Peyer's patch (tissue), 4 donors: ENCODE results near the gene RNF13. TPM values are rescaled to one million over a fixed set of nuclear protein-coding genes. Genes with fewer than 3 reads are reported as not detected.
"Not testable (repeated sequence)": the region's sequence is repeated elsewhere in the genome, so short reads cannot be mapped to it uniquely, and the experiment has no call there.

ENCODE experiments used
- DNase-seq, 3 donors: peaks; one replicate each; pipeline ENCODE4 v3.0.0-alpha.2; 2017 to 2019
- H3K27ac ChIP-seq, 4 donors: fragments of 200-600 bp; sonication (generic); one replicate each; pipeline ENCODE4 v1.5.1; 2016 to 2019
- H3K27me3 ChIP-seq, 2 donors: fragments of 200-600 bp; sonication (generic); one replicate each; pipeline ENCODE4 v1.5.1; 2019
- H3K36me3 ChIP-seq, 3 donors: fragments of 200-600 bp; sonication (generic); one replicate each; pipeline ENCODE4 v1.5.1; 2016 to 2019
- H3K4me1 ChIP-seq, 4 donors: fragments of 200-600 bp; sonication (generic); one replicate each; pipeline ENCODE4 v1.5.1; 2016 to 2019
- H3K4me3 ChIP-seq, 4 donors: fragments of 200-600 bp; sonication (generic); 1 replicate in 3 of 4; 2 replicates in 1 of 4; pipeline ENCODE4 v1.5.1; 2016 to 2019; ENCODE audit warnings: mild to moderate bottlenecking in 1 of 4
- H3K9me3 ChIP-seq, 4 donors: fragments of 200-600 bp; sonication (generic); one replicate each; pipeline ENCODE4 v1.5.1; 2016 to 2019; ENCODE audit warnings: mild to moderate bottlenecking in 1 of 4
- POLR2A ChIP-seq, 2 donors: fragments of 450-650 bp; IDR thresholded peaks; one replicate each; pipeline ENCODE4 v1.5.1; 2017; ENCODE audit warnings: antibody characterized with exemption in 2 of 2, mild to moderate bottlenecking in 2 of 2, moderate library complexity in 2 of 2
- total RNA-seq, 4 donors: library from RNA; depleted of rRNA; stranded (reverse); fragments of >200 nt; gene quantifications; one replicate each; pipeline ENCODE4 v1.1.0, GENCODE V29; 2016
- TF ChIP-seq, protein P1 (sequence below), 6 experiments: fragments of 450-650 bp in 4 of 6; fragments of 200-600 bp in 2 of 6; sonication (generic) in 1 of 6; IDR thresholded peaks; one replicate each; pipeline ENCODE4 v1.5.1; 2017 to 2019; ENCODE audit warnings: antibody characterized with exemption in 6 of 6, mild to moderate bottlenecking in 3 of 6, moderate library complexity in 1 of 6

RNF13 gene
- total RNA-seq, 4 donors from 2014 or later: 35.0 to 74.3 (median 58.1) TPM

DNA sequence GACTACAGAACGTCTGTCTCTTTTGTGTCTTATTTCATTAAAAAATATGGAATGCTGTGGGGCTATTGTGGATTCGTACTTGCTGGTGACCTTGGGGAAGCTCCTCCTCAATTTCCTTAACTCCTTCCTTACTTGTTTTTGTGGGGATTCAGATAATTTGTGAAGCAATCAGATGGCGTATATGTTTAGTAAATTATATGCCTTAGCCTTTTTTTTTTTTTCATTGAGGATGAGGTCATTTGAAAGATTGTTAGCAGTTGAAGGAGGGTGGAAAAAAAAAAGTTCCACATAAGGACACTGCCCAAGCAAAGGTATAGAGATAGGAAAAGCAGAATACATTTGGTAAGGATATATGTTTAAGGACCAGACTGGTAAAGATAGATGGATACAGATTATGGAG, 3.3 kb downstream of the RNF13 start:
- no peaks in the 10 kb centered on the region for H3K27me3 ChIP-seq
- no peaks in the 10 kb centered on the region for H3K9me3 ChIP-seq
- peaks cover 0 to 28% (median 10%) of the 10 kb centered on the region in 4 donors for H3K4me1 ChIP-seq
- no peak overlapping the region for H3K4me3 ChIP-seq
- H3K27ac ChIP-seq: no peak overlapping the region
- TF ChIP-seq, protein P1, sequence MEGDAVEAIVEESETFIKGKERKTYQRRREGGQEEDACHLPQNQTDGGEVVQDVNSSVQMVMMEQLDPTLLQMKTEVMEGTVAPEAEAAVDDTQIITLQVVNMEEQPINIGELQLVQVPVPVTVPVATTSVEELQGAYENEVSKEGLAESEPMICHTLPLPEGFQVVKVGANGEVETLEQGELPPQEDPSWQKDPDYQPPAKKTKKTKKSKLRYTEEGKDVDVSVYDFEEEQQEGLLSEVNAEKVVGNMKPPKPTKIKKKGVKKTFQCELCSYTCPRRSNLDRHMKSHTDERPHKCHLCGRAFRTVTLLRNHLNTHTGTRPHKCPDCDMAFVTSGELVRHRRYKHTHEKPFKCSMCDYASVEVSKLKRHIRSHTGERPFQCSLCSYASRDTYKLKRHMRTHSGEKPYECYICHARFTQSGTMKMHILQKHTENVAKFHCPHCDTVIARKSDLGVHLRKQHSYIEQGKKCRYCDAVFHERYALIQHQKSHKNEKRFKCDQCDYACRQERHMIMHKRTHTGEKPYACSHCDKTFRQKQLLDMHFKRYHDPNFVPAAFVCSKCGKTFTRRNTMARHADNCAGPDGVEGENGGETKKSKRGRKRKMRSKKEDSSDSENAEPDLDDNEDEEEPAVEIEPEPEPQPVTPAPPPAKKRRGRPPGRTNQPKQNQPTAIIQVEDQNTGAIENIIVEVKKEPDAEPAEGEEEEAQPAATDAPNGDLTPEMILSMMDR (IDR thresholded peaks at IDR 0.05): no peak
- TF ChIP-seq POLR2A (IDR thresholded peaks at IDR 0.05): no peak
- no peak for DNase-seq
- no peaks in the 10 kb centered on the region for H3K36me3 ChIP-seq

DNA sequence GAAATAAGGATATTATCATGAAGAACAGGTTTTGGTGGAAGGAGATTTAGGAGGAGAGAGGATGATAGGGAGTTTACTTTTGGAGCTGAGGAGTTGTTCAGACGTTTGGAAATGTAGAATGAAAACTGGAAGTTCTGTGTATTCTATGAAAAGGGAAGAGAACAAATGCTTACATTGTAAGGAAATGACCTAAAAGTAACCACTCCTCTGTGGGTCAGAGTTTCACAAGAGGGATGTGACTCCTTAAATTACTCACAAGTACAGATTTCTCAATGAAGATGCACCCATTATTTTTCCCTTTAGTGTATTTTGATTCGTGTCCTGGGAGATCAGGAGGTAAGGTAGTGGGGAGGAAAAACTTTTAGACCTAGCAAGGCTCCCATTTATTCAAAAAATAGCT, 4.0 kb downstream of the RNF13 start:
- no peak for DNase-seq
- Histone ChIP-seq H3K27me3 (no peaks in the 10 kb centered on the region), H3K27ac (no peak overlapping the region), H3K36me3 (no peaks in the 10 kb centered on the region), H3K9me3 (no peaks in the 10 kb centered on the region), H3K4me1 (peaks cover 0 to 27% (median 10%) of the 10 kb centered on the region in 4 donors), H3K4me3 (no peak overlapping the region)
- TF ChIP-seq, protein P1 (IDR thresholded peaks at IDR 0.05): no peak
- TF ChIP-seq POLR2A (IDR thresholded peaks at IDR 0.05): no peak

DNA sequence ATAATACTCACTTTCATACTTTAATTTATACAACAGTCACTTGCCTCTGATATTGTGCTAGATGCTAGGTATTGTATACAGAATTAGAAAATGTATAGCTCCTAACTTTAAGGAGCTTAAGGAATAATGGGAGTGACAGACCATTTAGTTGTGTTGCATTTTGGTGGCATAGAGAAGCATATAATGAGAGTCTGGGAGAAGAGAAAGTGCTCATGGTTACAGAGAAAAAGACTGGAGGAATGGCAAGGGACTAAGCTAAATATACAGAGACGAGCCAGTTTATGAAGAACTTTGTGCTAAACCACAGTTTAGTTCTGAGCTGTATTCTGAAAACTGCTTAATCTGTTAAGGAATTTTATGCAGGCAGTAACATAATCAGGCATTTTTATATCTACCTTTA, 6.4 kb downstream of the RNF13 start:
- TF ChIP-seq, protein P1 (IDR thresholded peaks at IDR 0.05): no peak
- no peak for TF ChIP-seq POLR2A (IDR thresholded peaks at IDR 0.05)
- H3K36me3 ChIP-seq: no peaks in the 10 kb centered on the region
- DNase-seq: no peak
- no peaks in the 10 kb centered on the region for H3K9me3 ChIP-seq
- no peak overlapping the region for H3K27ac ChIP-seq
- no peaks in the 10 kb centered on the region for H3K27me3 ChIP-seq
- no peak overlapping the region for H3K4me3 ChIP-seq
- peaks cover 0 to 18% (median 9%) of the 10 kb centered on the region in 4 donors for H3K4me1 ChIP-seq

DNA sequence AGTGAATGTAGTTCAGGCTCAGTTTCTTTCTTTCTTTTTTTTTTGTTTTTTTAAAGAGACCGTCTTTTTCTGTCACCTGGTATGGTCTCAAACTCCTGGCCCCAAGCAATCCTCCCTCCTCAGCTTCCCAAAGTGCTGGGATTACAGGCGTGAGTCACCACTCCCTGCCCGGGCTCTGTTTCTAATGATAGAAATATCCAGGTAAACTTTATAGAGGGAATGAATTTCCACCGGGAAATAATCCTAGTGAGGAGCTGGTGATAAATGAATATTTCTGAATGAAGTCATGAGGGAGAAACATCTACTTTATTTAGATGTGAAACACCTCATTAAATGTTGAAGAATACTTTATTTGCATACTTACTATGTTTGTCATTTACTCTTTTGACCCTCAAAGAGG, 7.2 kb downstream of the RNF13 start:
- H3K4me3 ChIP-seq: no peak overlapping the region
- H3K27ac ChIP-seq: no peak overlapping the region
- H3K36me3 ChIP-seq: no peaks in the 10 kb centered on the region
- H3K27me3 ChIP-seq: no peaks in the 10 kb centered on the region
- no peaks in the 10 kb centered on the region for H3K9me3 ChIP-seq
- H3K4me1 ChIP-seq: peaks cover 0 to 11% (median 6%) of the 10 kb centered on the region in 4 donors
- DNase-seq: no peak
- TF ChIP-seq, protein P1 (IDR thresholded peaks at IDR 0.05): no peak
- TF ChIP-seq POLR2A (IDR thresholded peaks at IDR 0.05): no peak

DNA sequence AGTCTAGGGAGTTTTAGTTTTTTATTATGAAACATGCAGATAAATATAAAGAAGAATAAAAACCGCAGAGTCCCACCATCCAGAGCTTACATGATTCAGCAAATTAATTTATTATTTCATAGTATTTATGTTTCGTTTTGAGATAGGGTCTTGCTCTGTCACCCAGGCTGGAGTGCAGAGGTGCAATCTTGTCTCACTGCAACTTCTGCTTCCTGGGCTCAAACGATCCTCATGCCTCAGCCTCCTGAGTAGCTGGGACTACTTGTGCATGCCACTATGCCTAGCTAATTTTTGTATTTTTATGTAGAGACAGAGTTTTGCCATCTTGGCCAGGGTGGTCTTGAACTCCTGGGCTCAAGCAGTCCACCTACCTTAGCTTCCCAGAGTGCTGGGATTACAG, 13.6 kb downstream of the RNF13 start:
- TF ChIP-seq, protein P1 (IDR thresholded peaks at IDR 0.05): no peak
- TF ChIP-seq POLR2A (IDR thresholded peaks at IDR 0.05): no peak
- DNase-seq: no peak
- peaks cover 0 to 5% (median 0%) of the 10 kb centered on the region in 4 donors for H3K4me1 ChIP-seq
- H3K9me3 ChIP-seq: peaks cover 0 to 11% (median 3%) of the 10 kb centered on the region in 4 donors
- H3K27ac ChIP-seq: no peak overlapping the region
- no peaks in the 10 kb centered on the region for H3K27me3 ChIP-seq
- no peaks in the 10 kb centered on the region for H3K36me3 ChIP-seq
- no peak overlapping the region for H3K4me3 ChIP-seq

DNA sequence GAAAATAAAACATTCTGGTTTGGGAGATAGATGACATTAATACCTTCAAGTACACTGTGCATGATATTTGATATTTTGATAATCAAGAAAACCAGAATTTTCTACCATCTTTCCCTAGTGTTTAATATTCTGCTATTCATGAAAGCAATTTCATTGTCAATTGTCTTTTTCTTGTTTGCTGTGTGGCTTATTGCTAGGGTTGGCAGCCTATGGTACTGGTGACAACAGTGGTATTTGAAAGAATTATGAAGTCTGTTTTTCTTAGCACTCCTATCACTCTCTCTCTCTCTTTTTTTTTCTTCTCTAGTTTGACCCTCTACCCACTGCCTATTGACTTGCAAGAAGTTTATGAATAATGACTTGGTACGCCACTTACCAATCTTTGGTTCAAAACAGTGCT, 15.4 kb downstream of the RNF13 start:
- Histone ChIP-seq H3K27me3 (no peaks in the 10 kb centered on the region), H3K36me3 (no peaks in the 10 kb centered on the region), H3K4me3 (no peak overlapping the region), H3K9me3 (peaks cover 0 to 19% (median 5%) of the 10 kb centered on the region in 4 donors), H3K4me1 (peaks cover 0 to 5% (median 0%) of the 10 kb centered on the region in 4 donors), H3K27ac (no peak overlapping the region)
- TF ChIP-seq POLR2A (IDR thresholded peaks at IDR 0.05): no peak
- TF ChIP-seq, protein P1 (IDR thresholded peaks at IDR 0.05): no peak
- DNase-seq: no peak

DNA sequence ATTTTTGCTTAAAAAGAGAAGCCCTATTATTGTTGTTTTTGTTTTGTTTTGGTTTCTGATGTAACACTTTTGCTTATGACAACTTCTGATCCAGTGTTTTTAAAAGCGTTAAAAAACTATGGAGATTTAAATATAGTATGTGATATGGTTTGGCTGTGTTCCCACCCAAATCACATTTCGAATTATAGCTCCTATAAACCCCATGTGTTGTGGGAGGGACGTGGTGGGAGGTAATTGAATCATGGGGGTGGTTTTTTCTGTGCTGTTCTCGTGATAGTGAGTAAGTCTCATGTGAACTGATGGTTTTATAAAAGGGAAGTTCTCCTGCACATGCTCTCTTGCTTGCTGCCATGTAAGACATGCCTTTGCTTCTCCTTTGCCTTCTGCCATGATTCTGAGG, 16.6 kb downstream of the RNF13 start:
- not testable (repeated sequence) for H3K4me3 ChIP-seq, H3K27ac ChIP-seq, H3K36me3 ChIP-seq, H3K4me1 ChIP-seq, DNase-seq, H3K27me3 ChIP-seq
- H3K9me3 ChIP-seq: peaks cover 0 to 22% (median 6%) of the 10 kb centered on the region in 4 donors
